GM21447 (cell line): ENCODE data around the gene ZNF827.

ENCODE experiments used
- ATAC-seq: cut with Tn5 transposase; IDR thresholded peaks from one replicate; pipeline ENCODE4 v1.9.1; 2021; ENCODE audit not compliant: unreplicated experiment

Gene ZNF827

GRCh38 chr4:145895056-145895455 is 43.6 kb downstream of the ZNF827 start:
- ATAC-seq, result no peak

- no peak for ATAC-seq
Measured at GRCh38 chr4:145891958-145892357, 46.7 kb downstream of the ZNF827 start.

GRCh38 chr4:145890689-145891088 is 47.9 kb downstream of the ZNF827 start:
- ATAC-seq, result no peak

- no peak for ATAC-seq
Measured at GRCh38 chr4:145888393-145888792, 50.2 kb downstream of the ZNF827 start.

- ATAC-seq, result peak; percentile 45
Measured at GRCh38 chr4:145887241-145887991, 51.2 kb downstream of the ZNF827 start.

- ATAC-seq, result no peak
Measured at GRCh38 chr4:145886871-145887240, 51.8 kb downstream of the ZNF827 start.

GRCh38 chr4:145885666-145886065 is 53.0 kb downstream of the ZNF827 start:
- no peak for ATAC-seq

GRCh38 chr4:145884775-145885174 is 53.8 kb downstream of the ZNF827 start:
- ATAC-seq, result no peak

- no peak for ATAC-seq
Measured at GRCh38 chr4:145883101-145883694, 55.4 kb downstream of the ZNF827 start.

- no peak for ATAC-seq
Measured at GRCh38 chr4:145882604-145883003, 56.0 kb downstream of the ZNF827 start.

- peak; percentile 67 for ATAC-seq
Measured at GRCh38 chr4:145881989-145882388, 56.6 kb downstream of the ZNF827 start.

- peak; percentile 54 for ATAC-seq
Measured at GRCh38 chr4:145881576-145881975, 57.0 kb downstream of the ZNF827 start.

GRCh38 chr4:145880355-145880960 is 58.2 kb downstream of the ZNF827 start:
- ATAC-seq, result no peak

GRCh38 chr4:145879598-145879997 is 59.0 kb downstream of the ZNF827 start:
- ATAC-seq, result no peak

GRCh38 chr4:145878501-145879435 is 59.9 kb downstream of the ZNF827 start:
- ATAC-seq, result no peak

- no peak for ATAC-seq
Measured at GRCh38 chr4:145876531-145877180, 62.0 kb downstream of the ZNF827 start.

GRCh38 chr4:145873901-145874300 is 64.7 kb downstream of the ZNF827 start:
- ATAC-seq, result no peak

GRCh38 chr4:145871209-145871608 is 67.4 kb downstream of the ZNF827 start:
- ATAC-seq, result no peak

GRCh38 chr4:145870155-145871020 is 68.2 kb downstream of the ZNF827 start:
- ATAC-seq, result peak; percentile 40
